Large intestine (tissue), 3 donors: ENCODE results near the gene UBTF. TPM values are rescaled to one million over a fixed set of nuclear protein-coding genes. Genes with fewer than 3 reads are reported as not detected.

Source experiments
- DNase-seq, 2 donors: peaks; one replicate each; pipeline versions ENCODE4 v3.0.0 to v3.0.0-alpha.2; 2013
- H3K27ac ChIP-seq: one replicate; pipeline ENCODE4 v1.5.1; 2013; ENCODE audit warnings: low read length
- H3K27me3 ChIP-seq: 2 replicates; pipeline ENCODE4 v1.6.1; 2013; ENCODE audit warnings: low read length; ENCODE audit not compliant: control insufficient read depth, insufficient read depth
- H3K36me3 ChIP-seq: 2 replicates; pipeline ENCODE4 v1.6.1; 2013; ENCODE audit warnings: low read length; ENCODE audit not compliant: control insufficient read depth, insufficient read depth
- H3K4me1 ChIP-seq: one replicate; pipeline ENCODE4 v1.6.1; 2013; ENCODE audit warnings: low read length; ENCODE audit not compliant: control insufficient read depth, insufficient read depth
- H3K4me3 ChIP-seq: one replicate; pipeline ENCODE4 v1.5.1; 2013; ENCODE audit warnings: low read length
- H3K9me3 ChIP-seq: one replicate; pipeline ENCODE4 v1.6.1; 2013; ENCODE audit warnings: mild to moderate bottlenecking, low read depth, low read length, moderate library complexity; ENCODE audit not compliant: control insufficient read depth
- WGBS: methylation state at CpG from one replicate; pipeline ENCODE4 v1.1.5; 2013; ENCODE audit warnings: low lambda C conversion rate; ENCODE audit not compliant: insufficient coverage; 5-methylcytosine and 5-hydroxymethylcytosine counted together
- polyA plus RNA-seq: library from polyadenylated mRNA; unstranded; fragments of 120-200 nt; gene quantifications from one replicate; pipeline ENCODE4 v1.2.1, GENCODE V29; 2013

The UBTF gene
- polyA plus RNA-seq, 1 donor, result 67.4 TPM

DNA sequence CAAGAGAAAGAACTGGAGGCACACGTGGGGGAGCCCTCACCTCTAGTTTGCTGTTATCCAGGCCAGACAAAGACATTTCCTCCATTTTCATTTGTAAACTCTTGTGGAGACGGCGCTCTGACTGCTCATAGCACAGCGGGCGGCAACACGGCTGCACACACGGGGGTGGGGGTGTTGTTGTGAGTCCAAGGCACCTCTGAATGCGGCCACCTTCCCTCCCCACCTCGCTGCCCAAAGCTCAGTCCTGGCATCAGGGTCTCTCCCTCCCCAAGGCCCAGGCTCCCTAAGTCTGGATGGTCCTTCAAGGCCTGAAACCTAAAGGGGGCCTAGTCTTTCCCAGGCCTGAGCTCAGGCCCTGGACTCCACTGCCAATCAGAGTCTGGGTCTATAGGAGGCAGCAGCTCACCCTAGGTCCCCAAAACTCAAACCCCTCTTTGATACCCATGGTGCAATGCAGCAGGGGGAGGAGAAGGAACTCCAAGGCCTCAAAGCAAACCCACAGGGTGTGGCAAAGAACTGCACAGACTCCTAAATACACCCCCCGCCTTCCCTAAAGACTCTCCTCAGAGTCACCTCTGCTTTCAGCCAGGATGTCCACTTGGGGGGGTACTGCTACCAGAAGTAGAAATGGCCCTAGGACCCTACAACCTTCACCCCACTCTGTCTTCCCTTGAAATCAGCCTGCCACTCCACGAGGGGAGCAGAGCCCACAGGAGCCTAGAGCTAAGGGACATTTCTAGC, 21.3 kb downstream of the UBTF start:
- Histone ChIP-seq H3K36me3 (peaks cover 45% of the 10 kb centered on the region), H3K4me3 (peak overlapping the region; percentile 88), H3K9me3 (no peaks in the 10 kb centered on the region), H3K27ac (peak overlapping the region; percentile 93), H3K4me1 (peaks cover 18% of the 10 kb centered on the region), H3K27me3 (no peaks in the 10 kb centered on the region)
- no peak for DNase-seq
- no CpG with 5 or more reads among the region's 11 CpGs for WGBS

DNA sequence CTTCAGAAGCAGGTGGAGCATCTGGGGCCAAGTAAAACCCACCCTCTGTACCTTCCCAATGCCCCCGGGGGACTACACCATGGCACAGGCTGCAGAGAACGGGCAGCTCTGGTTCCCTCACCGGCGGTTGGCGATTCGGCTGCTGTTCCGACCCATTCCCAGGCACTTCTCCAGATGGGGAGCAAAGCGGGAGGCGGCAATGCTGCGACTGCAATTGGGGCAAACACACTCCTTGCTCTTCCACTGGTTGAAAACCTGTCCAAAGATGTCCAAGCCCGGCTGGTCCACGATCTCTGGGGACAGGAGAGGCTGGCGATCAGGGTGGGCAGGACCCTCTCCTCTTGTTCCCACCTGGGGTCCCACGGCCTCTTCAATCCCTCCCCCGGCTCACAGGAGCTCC, 22.4 kb downstream of the UBTF start:
- H3K9me3 ChIP-seq, result no peaks in the 10 kb centered on the region
- no CpG with 5 or more reads among the region's 15 CpGs for WGBS
- no peak overlapping the region for H3K27ac ChIP-seq
- no peak for DNase-seq
- peaks cover 53% of the 10 kb centered on the region for H3K36me3 ChIP-seq
- peaks cover 26% of the 10 kb centered on the region for H3K4me1 ChIP-seq
- H3K4me3 ChIP-seq, result no peak overlapping the region
- no peaks in the 10 kb centered on the region for H3K27me3 ChIP-seq

DNA sequence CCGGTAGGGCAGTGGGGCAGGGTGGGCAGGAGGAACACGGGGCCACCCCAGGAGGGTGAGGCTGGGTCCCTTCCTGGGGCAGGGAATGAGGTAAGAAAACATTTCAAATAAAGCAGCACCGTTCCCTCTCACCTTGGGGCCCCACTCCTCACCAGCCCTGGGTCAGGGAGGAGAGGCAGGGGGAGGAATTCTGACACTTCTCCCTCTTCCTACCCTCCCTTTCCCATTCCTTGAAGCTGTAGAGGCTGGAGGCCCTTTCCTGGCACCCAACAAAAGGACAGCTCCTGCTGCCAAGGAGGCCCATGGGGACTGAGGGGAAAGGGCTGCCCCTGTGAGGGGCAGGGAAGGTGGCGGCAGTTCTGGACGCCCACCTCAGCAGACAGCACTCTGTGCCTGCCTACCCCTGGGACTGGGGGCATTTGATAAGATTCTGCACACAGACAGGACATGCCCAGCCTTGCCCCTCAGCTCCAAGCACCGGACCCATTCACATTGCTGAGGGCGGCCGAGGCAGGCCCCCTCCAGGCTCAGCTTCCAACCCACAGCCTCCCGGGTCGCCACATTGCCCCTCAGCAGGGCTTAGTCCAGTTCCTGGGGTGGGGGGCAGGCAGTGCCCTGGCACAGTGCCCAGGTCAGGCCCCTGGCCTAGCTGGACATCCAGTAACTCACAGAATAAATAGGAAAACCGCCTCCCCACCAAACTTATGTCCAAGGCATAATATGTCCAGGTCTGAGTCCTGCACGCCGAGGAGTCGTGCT, 26.0 kb downstream of the UBTF start:
- Histone ChIP-seq H3K4me3 (no peak overlapping the region), H3K27me3 (no peaks in the 10 kb centered on the region), H3K9me3 (no peaks in the 10 kb centered on the region), H3K36me3 (peaks cover 79% of the 10 kb centered on the region), H3K27ac (no peak overlapping the region), H3K4me1 (peaks cover 26% of the 10 kb centered on the region)
- WGBS, result 100% methylated on average over 1 of the region's 14 CpGs
- DNase-seq, result no peak

DNA sequence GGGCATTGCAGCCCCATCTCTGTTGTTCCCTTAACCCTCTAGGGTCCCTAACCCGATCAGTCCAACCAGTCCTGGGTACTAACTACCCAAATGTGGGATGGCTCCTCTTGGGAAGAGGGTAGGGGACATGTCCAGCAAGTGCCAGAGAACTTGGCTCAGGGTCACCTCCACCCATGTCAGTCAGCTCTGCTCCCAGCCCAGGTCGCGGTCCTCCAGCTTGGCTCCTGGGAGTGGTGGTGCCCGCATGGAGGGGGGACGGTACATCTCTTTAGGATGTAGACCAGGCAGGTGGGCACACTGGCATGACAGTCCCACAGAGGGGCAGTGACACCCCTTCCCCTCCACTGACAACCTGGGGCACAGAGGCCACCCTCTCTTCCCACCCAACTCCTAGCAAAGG, 26.7 kb downstream of the UBTF start:
- Histone ChIP-seq H3K4me1 (peaks cover 23% of the 10 kb centered on the region), H3K27ac (peak overlapping the region; percentile 14), H3K27me3 (no peaks in the 10 kb centered on the region), H3K4me3 (no peak overlapping the region), H3K36me3 (peaks cover 78% of the 10 kb centered on the region), H3K9me3 (no peaks in the 10 kb centered on the region)
- WGBS, result no CpG with 5 or more reads among the region's 5 CpGs
- DNase-seq, result no peak

DNA sequence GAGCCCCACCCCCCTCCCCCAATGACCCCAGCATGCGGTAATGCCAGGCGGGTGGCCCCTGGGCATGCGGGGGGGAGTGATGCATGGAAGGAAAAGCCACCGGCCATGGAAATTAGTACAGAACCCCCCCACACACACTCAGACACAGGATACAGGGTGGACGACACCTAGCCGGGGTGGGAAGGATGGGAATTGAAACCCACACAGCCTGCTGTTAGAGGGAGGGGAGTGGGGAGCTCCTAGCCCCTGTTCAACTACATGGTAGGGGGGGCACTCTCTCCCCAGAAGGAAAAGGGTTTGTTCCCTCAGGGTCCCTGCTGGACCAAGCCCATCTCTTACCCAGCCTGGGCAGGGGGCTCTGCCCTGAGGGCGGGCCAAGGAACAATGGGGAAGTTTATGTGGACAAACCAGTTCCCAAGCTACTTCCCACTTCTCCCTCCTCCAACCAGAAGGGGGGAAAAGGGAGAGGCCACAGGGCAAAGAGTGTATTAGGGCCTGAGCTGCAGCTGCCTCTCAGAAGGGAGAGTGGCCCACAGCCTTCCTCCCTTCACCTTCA, 27.5 kb downstream of the UBTF start:
- H3K4me1 ChIP-seq, result peaks cover 19% of the 10 kb centered on the region
- no peak overlapping the region for H3K4me3 ChIP-seq
- DNase-seq, result peak; percentile 49 to 69
- H3K36me3 ChIP-seq, result peaks cover 71% of the 10 kb centered on the region
- WGBS, result no CpG with 5 or more reads among the region's 7 CpGs
- peak overlapping the region; percentile 14 for H3K27ac ChIP-seq
- H3K9me3 ChIP-seq, result no peaks in the 10 kb centered on the region
- H3K27me3 ChIP-seq, result no peaks in the 10 kb centered on the region

DNA sequence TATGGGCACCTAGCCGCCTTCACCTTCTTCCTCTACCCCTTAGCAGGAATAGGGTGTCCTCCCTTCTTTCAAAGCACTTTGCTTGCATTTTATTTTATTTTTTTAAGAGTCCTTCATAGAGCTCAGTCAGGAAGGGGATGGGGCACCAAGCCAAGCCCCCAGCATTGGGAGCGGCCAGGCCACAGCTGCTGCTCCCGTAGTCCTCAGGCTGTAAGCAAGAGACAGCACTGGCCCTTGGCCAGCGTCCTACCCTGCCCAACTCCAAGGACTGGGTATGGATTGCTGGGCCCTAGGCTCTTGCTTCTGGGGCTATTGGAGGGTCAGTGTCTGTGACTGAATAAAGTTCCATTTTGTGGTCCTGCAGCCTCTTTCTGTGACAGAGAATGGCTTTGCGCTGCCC, 28.1 kb downstream of the UBTF start:
- H3K9me3 ChIP-seq, result no peaks in the 10 kb centered on the region
- H3K36me3 ChIP-seq, result peaks cover 66% of the 10 kb centered on the region
- no peak overlapping the region for H3K4me3 ChIP-seq
- peak overlapping the region; percentile 14 for H3K27ac ChIP-seq
- 100% methylated on average over 1 of the region's 5 CpGs for WGBS
- no peaks in the 10 kb centered on the region for H3K27me3 ChIP-seq
- DNase-seq, result no peak
- H3K4me1 ChIP-seq, result peaks cover 19% of the 10 kb centered on the region

DNA sequence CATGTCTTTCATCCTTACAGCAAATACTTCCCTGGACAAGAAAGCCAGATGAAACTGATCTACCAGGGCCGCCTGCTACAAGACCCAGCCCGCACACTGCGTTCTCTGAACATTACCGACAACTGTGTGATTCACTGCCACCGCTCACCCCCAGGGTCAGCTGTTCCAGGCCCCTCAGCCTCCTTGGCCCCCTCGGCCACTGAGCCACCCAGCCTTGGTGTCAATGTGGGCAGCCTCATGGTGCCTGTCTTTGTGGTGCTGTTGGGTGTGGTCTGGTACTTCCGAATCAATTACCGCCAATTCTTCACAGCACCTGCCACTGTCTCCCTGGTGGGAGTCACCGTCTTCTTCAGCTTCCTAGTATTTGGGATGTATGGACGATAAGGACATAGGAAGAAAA, 29.0 kb downstream of the UBTF start:
- no peaks in the 10 kb centered on the region for H3K27me3 ChIP-seq
- H3K4me1 ChIP-seq, result peaks cover 23% of the 10 kb centered on the region
- no CpG with 5 or more reads among the region's 10 CpGs for WGBS
- H3K36me3 ChIP-seq, result peaks cover 57% of the 10 kb centered on the region
- no peaks in the 10 kb centered on the region for H3K9me3 ChIP-seq
- no peak overlapping the region for H3K27ac ChIP-seq
- no peak for DNase-seq
- no peak overlapping the region for H3K4me3 ChIP-seq

DNA sequence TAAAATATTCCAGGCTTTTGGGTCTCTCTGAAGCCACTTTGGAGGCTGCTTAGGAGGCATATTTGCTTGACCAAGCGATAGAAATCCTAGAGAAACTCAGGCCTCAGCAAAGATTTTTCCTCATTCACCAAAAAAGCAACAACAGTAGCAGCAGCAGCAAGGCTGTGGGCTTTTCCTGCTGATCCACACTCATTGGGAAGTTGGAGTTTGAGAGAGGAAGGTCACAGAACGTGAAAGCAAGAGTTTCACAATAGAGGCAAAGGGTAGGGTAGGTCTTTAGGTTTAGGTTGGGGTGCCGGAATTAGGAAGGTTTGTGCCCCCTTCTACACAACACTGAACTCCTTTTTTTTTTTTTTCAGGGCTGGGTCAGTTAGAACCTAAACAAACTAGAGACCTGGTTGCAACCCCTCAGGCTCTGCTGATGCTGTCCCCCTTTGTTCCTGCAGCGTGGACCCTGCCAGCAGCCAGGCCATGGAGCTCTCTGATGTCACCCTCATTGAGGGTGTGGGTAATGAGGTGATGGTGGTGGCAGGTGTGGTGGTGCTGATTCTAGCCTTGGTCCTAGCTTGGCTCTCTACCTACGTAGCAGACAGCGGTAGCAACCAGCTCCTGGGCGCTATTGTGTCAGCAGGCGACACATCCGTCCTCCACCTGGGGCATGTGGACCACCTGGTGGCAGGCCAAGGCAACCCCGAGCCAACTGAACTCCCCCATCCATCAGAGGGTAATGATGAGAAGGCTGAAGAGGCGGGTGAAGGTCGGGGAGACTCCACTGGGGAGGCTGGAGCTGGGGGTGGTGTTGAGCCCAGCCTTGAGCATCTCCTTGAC, 30.7 kb downstream of the UBTF start:
- Histone ChIP-seq H3K27me3 (no peaks in the 10 kb centered on the region), H3K27ac (no peak overlapping the region), H3K36me3 (peaks cover 40% of the 10 kb centered on the region), H3K4me1 (peaks cover 23% of the 10 kb centered on the region), H3K4me3 (no peak overlapping the region), H3K9me3 (no peaks in the 10 kb centered on the region)
- WGBS, result no CpG with 5 or more reads among the region's 12 CpGs
- DNase-seq, result no peak

DNA sequence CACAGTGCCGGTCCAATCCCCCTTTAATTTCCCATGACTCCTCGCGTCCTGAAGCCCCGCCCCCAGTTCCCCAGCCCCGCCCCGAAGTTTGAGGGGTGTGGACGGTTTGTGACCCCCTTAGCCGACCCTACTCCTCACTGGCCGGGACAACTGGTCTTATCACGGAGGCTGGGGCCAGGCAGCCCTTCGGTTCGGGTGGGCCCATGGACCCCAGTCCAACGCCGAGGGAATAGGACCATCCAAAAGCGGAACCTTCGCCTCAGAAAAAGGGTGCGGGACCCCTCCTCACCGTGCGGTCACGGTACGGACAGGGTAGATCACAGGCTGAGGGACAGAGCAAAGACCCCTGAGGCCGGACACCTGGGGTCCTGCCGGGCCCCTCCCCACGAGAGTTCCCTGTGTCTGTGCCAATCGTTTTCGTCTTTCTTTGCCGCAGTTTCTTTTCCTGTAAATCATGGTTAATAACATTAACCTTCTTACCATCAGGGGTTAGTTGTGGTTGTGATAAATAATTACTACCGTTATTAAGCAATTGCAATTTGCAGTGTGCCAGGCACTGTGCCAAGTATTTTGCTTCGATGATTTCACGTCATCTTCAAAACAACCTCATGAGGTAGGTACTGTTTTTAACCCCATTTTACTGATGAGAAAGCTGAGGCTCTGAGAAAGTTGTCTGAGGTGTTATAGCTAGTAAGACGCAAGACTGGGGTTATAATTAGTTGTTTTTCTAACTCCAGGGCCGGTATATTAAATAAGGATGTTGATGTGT, 32.2 kb downstream of the UBTF start:
- peaks cover 32% of the 10 kb centered on the region for H3K36me3 ChIP-seq
- peaks cover 17% of the 10 kb centered on the region for H3K4me1 ChIP-seq
- no peaks in the 10 kb centered on the region for H3K27me3 ChIP-seq
- 0% methylated on average over 1 of the region's 32 CpGs for WGBS
- no peak for DNase-seq
- peak overlapping the region; percentile 98 for H3K4me3 ChIP-seq
- H3K27ac ChIP-seq, result peak overlapping the region; percentile 95
- H3K9me3 ChIP-seq, result no peaks in the 10 kb centered on the region
